Caco-2 (cell line): ENCODE data around the gene TUBGCP6. TPM values are rescaled to one million over a fixed set of nuclear protein-coding genes. Genes with fewer than 3 reads are reported as not detected.

Experiments
- BruUV-seq: library from RNA; stranded (reverse); fragments of 400-500 nt; replicated peaks from 2 replicates; lab custom pipeline; 2021; lab: Mats Ljungman, UMichigan
- CTCF ChIA-PET: fragments of 300-600 bp; sonication (Branson Sonifier 250); formaldehyde crosslinking; loops from one replicate; lab custom pipeline; 2022; ENCODE audit warnings: antibody characterized with exemption; lab: Charles Lee
- POLR2A ChIA-PET: fragments of 300-600 bp; sonication (Branson Sonifier 250); formaldehyde crosslinking; loops from one replicate; lab custom pipeline; 2022; ENCODE audit warnings: antibody characterized with exemption; lab: Charles Lee
- DNase-seq, 2 experiments: peaks; one replicate each; pipeline versions ENCODE4 v3.0.0 to v3.0.0-alpha.2; 2020 to 2022
- H3K27me3 ChIP-seq: replicated peaks from 2 replicates; pipeline ENCODE4 v1.6.0; 2011; ENCODE audit warnings: low read length; ENCODE audit not compliant: control insufficient read depth, insufficient read depth
- H3K36me3 ChIP-seq: 2 replicates; pipeline ENCODE4 v1.5.1; 2011; ENCODE audit warnings: low read length; ENCODE audit not compliant: control insufficient read depth, insufficient read depth
- H3K4me1 ChIP-seq: fragments of 250-450 bp; sonication (Bioruptor Pico); 2 replicates; pipeline ENCODE4 v1.5.1; 2020; ENCODE audit warnings: mild to moderate bottlenecking
- H3K4me3 ChIP-seq: 2 replicates; pipeline ENCODE4 v1.5.1; 2011; ENCODE audit warnings: low read depth, mild to moderate bottlenecking, control low read depth, low read length
- H3K9me3 ChIP-seq: fragments of 250-450 bp; sonication (Bioruptor Pico); 2 replicates; pipeline ENCODE4 v1.5.1; 2020; ENCODE audit warnings: mild to moderate bottlenecking, moderate library complexity
- H3K27ac Mint-ChIP-seq: one replicate; pipeline ENCODE4 v1.8.0; 2022; ENCODE audit warnings: mixed read lengths; ENCODE audit not compliant: unreplicated experiment
- H3K27me3 Mint-ChIP-seq: one replicate; pipeline ENCODE4 v1.8.0; 2022; ENCODE audit warnings: mixed read lengths; ENCODE audit not compliant: insufficient read depth, unreplicated experiment
- H3K36me3 Mint-ChIP-seq: one replicate; pipeline ENCODE4 v1.8.0; 2022; ENCODE audit warnings: mild to moderate bottlenecking, mixed read lengths; ENCODE audit not compliant: insufficient read depth, unreplicated experiment
- H3K4me1 Mint-ChIP-seq: one replicate; pipeline ENCODE4 v1.8.0; 2022; ENCODE audit warnings: low read depth, mixed read lengths; ENCODE audit not compliant: unreplicated experiment
- H3K4me3 Mint-ChIP-seq: one replicate; pipeline ENCODE4 v1.8.0; 2022; ENCODE audit warnings: mild to moderate bottlenecking, moderate library complexity, mixed read lengths; ENCODE audit not compliant: unreplicated experiment
- H3K9me3 Mint-ChIP-seq: one replicate; pipeline ENCODE4 v1.8.0; 2022; ENCODE audit warnings: mixed read lengths; ENCODE audit not compliant: unreplicated experiment
- CTCF ChIP-seq, 2 experiments: fragments of 200-600 bp in 1 of 2; IDR thresholded peaks; 1 replicate in 1 of 2; 2 replicates in 1 of 2; pipeline versions ENCODE4 v1.5.1 to v1.8.0; 2011 to 2022; ENCODE audit warnings: antibody characterized with exemption in 1 of 2, control low read depth in 1 of 2, inconsistent platforms in 1 of 2, low read depth in 1 of 2, low read length in 1 of 2, mild to moderate bottlenecking in 1 of 2, moderate library complexity in 1 of 2; ENCODE audit not compliant: insufficient read depth in 1 of 2, severe bottlenecking in 1 of 2, unreplicated experiment in 1 of 2
- intact Hi-C: fragments of 100-400 bp; cut with micrococcal nuclease; formaldehyde crosslinking; loops from one replicate; pipeline ENCODE4 v1.10.0; 2022; ENCODE audit not compliant: unreplicated experiment
- total RNA-seq: library from RNA; stranded (reverse); gene quantifications from 2 replicates; pipeline ENCODE4 v1.2.3, GENCODE V29; 2022

Gene TUBGCP6
- total RNA-seq, 1 experiment from 2014 or later = 29.3 TPM

- Histone ChIP-seq H3K4me3 (peak overlapping the region; percentile 45), H3K4me1 (peaks cover 16% of the 10 kb centered on the region), H3K36me3 (peaks cover 2% of the 10 kb centered on the region), H3K27me3 (no peaks in the 10 kb centered on the region), H3K9me3 (no peaks in the 10 kb centered on the region)
- no peaks in the 10 kb centered on the region for H3K9me3 Mint-ChIP-seq
- H3K27ac Mint-ChIP-seq = no peak overlapping the region
- H3K4me3 Mint-ChIP-seq = peak overlapping the region; percentile 66
- intact Hi-C loops = loop anchor here (5.0 kb wide), 2 partner anchors 56 to 71 kb away; partner anchors contain the start of genes DENND6B and PPP6R2
- no peaks in the 10 kb centered on the region for H3K4me1 Mint-ChIP-seq
- peak; percentile 79 to 88 for DNase-seq
- TF ChIP-seq CTCF (IDR thresholded peaks at IDR 0.05; ENCODE audit: insufficient read depth in 1 of 2, low read depth in 1 of 2, low read length in 1 of 2, severe bottlenecking in 1 of 2, unreplicated experiment in 1 of 2) = no peak
- CTCF ChIA-PET = interaction anchor here (0.6 kb wide), 3 partner anchors 20 to 430 kb away, joined by 3 to 6 read pairs (median 5); partner anchors contain the start of gene HDAC10
- no TSS peak for BruUV-seq
- peaks cover 34% of the 10 kb centered on the region for H3K36me3 Mint-ChIP-seq
- POLR2A ChIA-PET = interaction anchor here (0.5 to 0.6 kb wide), 3 partner anchors 77 to 292 kb away, joined by 5 to 6 read pairs (median 5); partner anchors contain the start of gene SYCE3
- no peaks in the 10 kb centered on the region for H3K27me3 Mint-ChIP-seq
Observed at GRCh38 chr22:50270666-50271394, 26.0 kb upstream of the TUBGCP6 start.

- POLR2A ChIA-PET = no interaction called here
- BruUV-seq = no TSS peak
Observed at GRCh38 chr22:50269970-50270665, 25.3 kb upstream of the TUBGCP6 start, which contains the start of gene MAPK11. Gene MAPK11 (minus strand): TSS chr22:50270380. CDS start chr22:50270292, 88 bp downstream.

More at GRCh38 chr22:50269970-50270665, 25.3 kb upstream of the TUBGCP6 start, which contains the start of gene MAPK11:
- Mint-ChIP-seq H3K27me3 (no peaks in the 10 kb centered on the region), H3K36me3 (peaks cover 27% of the 10 kb centered on the region), H3K4me3 (peak within 1 kb of the TSS; percentile 66), H3K4me1 (no peaks in the 10 kb centered on the region), H3K9me3 (no peaks in the 10 kb centered on the region), H3K27ac (no peak within 1 kb of the TSS)
- no peak for DNase-seq
- TF ChIP-seq CTCF (IDR thresholded peaks at IDR 0.05; ENCODE audit: insufficient read depth in 1 of 2, low read depth in 1 of 2, low read length in 1 of 2, severe bottlenecking in 1 of 2, unreplicated experiment in 1 of 2) = no peak
- intact Hi-C loops = loop anchor here (5.0 kb wide), 2 partner anchors 57 to 72 kb away; partner anchors contain the start of genes DENND6B and PPP6R2
- H3K36me3 ChIP-seq = peaks cover 2% of the 10 kb centered on the region; the same call in 1 of the 2 replicates
- no peaks in the 10 kb centered on the region for H3K9me3 ChIP-seq
- no peaks in the 10 kb centered on the region for H3K27me3 ChIP-seq
- peaks cover 16% of the 10 kb centered on the region for H3K4me1 ChIP-seq
- H3K4me3 ChIP-seq = peak within 1 kb of the TSS; percentile 45
- CTCF ChIA-PET = interaction anchor here (1.1 kb wide), 1 partner anchor 18 kb away, joined by 3 read pairs; no protein-coding TSS in a partner anchor
